HCT116 (cell line): ENCODE data around the gene ZNF12. TPM values are rescaled to one million over a fixed set of nuclear protein-coding genes. Genes with fewer than 3 reads are reported as not detected.
A peak's percentile ranks its signal among the peaks of the same experiment; 100 is the strongest.
"Not testable (repeated sequence)": the region's sequence is repeated elsewhere in the genome, so short reads cannot be mapped to it uniquely, and the experiment has no call there.

Experiments used
- ATAC-seq: fragments of 200-7000 bp; cut with Tn5 transposase; 2 replicates; pipeline ENCODE4 v1.9.1; 2020; ENCODE audit warnings: mild to moderate bottlenecking, moderate library complexity
- BruUV-seq: library from RNA; stranded (reverse); fragments of 400-500 nt; replicated peaks from 2 replicates; lab custom pipeline; 2021; lab: Mats Ljungman, UMichigan
- CTCF ChIA-PET: fragments of 300-600 bp; sonication (Branson Sonifier 250); formaldehyde crosslinking; loops from one replicate; lab custom pipeline; 2021; ENCODE audit warnings: antibody characterized with exemption; lab: Charles Lee
- POLR2A ChIA-PET: fragments of 300-600, 350-600 bp; sonication (Branson Sonifier 250); formaldehyde crosslinking; loops from one replicate; lab custom pipeline; 2021; ENCODE audit warnings: antibody characterized with exemption; lab: Charles Lee
- RAD21 ChIA-PET, 2 experiments: fragments of 300-600 bp; sonication (Branson Sonifier 250); formaldehyde crosslinking; loops; one replicate each; lab custom pipeline; 2023; ENCODE audit warnings: low total read pairs in 2 of 2; ENCODE audit not compliant: uncharacterized antibody in 2 of 2, unreplicated experiment in 2 of 2, low non-redundant PET in 1 of 2; lab: Charles Lee
- DNase-seq: peaks from one replicate; pipeline ENCODE4 v3.0.0-alpha.2; 2010; ENCODE audit warnings: low read depth, low spot score
- H2AFZ ChIP-seq: fragments of 200-600 bp; shearing (Covaris generic), sonication (generic); 2 replicates; pipeline ENCODE4 v1.6.1; 2017; ENCODE audit warnings: low read depth, mixed run types, mixed read lengths, antibody characterized with exemption, low read length; ENCODE audit not compliant: poor library complexity, severe bottlenecking
- H3K27ac ChIP-seq: 2 replicates; pipeline ENCODE4 v1.5.1; 2012; ENCODE audit warnings: low read depth, low read length
- H3K27me3 ChIP-seq: fragments of 200-600 bp; sonication (generic); 2 replicates; pipeline ENCODE4 v1.6.1; 2016; ENCODE audit warnings: mixed run types, low read length, mixed read lengths; ENCODE audit not compliant: insufficient read depth
- H3K36me3 ChIP-seq, 2 experiments: fragments of 200-500 bp in 1 of 2; fragments of 200-600 bp in 1 of 2; sonication (Bioruptor generic) in 1 of 2; sonication (generic) in 1 of 2; 2 replicates each; pipeline versions ENCODE4 v1.5.1 to v1.6.1; 2014 to 2016; ENCODE audit warnings: low read length in 2 of 2, inconsistent platforms in 1 of 2, mixed read lengths in 1 of 2, mixed run types in 1 of 2; ENCODE audit not compliant: insufficient read depth in 2 of 2, control insufficient read depth in 1 of 2
- H3K4me1 ChIP-seq, 2 experiments: fragments of 200-600 bp in 1 of 2; sonication (generic) in 1 of 2; 2 replicates each; pipeline versions ENCODE4 v1.5.1 to v1.6.1; 2012 to 2017; ENCODE audit warnings: low read length in 2 of 2, inconsistent platforms in 1 of 2, mild to moderate bottlenecking in 1 of 2, mixed read lengths in 1 of 2, mixed run types in 1 of 2, moderate library complexity in 1 of 2; ENCODE audit not compliant: insufficient read depth in 2 of 2, control insufficient read depth in 1 of 2
- H3K4me2 ChIP-seq: fragments of 200-600 bp; sonication (generic); 2 replicates; pipeline ENCODE4 v1.6.1; 2017; ENCODE audit warnings: mixed run types, low read length, mixed read lengths
- H3K4me3 ChIP-seq, 2 experiments: fragments of 200-600 bp in 1 of 2; sonication (generic) in 1 of 2; replicated peaks in 1 of 2; 2 replicates each; pipeline ENCODE4 v1.5.1; 2011 to 2016; ENCODE audit warnings: low read length in 2 of 2, control low read depth in 1 of 2, low read depth in 1 of 2, mild to moderate bottlenecking in 1 of 2, mixed read lengths in 1 of 2, mixed run types in 1 of 2
- H3K79me2 ChIP-seq: fragments of 200-600 bp; sonication (generic); 2 replicates; pipeline ENCODE4 v1.6.1; 2017; ENCODE audit warnings: mild to moderate bottlenecking, mixed run types, low read length, moderate library complexity, mixed read lengths; ENCODE audit not compliant: insufficient read depth
- H3K9ac ChIP-seq: fragments of 200-600 bp; sonication (generic); 2 replicates; pipeline ENCODE4 v1.6.1; 2016; ENCODE audit warnings: low read length, mixed read lengths
- H3K9me2 ChIP-seq: fragments of 200-600 bp; sonication (generic), shearing (Covaris generic); 2 replicates; pipeline ENCODE4 v1.6.1; 2017; ENCODE audit warnings: mixed run types, mild to moderate bottlenecking, moderate library complexity; ENCODE audit not compliant: insufficient read depth
- H3K9me3 ChIP-seq, 2 experiments: fragments of 200-500 bp in 1 of 2; fragments of 200-600 bp in 1 of 2; sonication (Bioruptor generic) in 1 of 2; sonication (generic) in 1 of 2; 2 replicates each; pipeline ENCODE4 v1.6.1; 2014 to 2017; ENCODE audit warnings: low read length in 2 of 2, mixed read lengths in 2 of 2, inconsistent platforms in 1 of 2, low read depth in 1 of 2, mild to moderate bottlenecking in 1 of 2, mixed run types in 1 of 2, moderate library complexity in 1 of 2; ENCODE audit not compliant: control insufficient read depth in 1 of 2, insufficient read depth in 1 of 2
- H4K20me1 ChIP-seq: fragments of 200-600 bp; sonication (generic), shearing (Covaris generic); 2 replicates; pipeline ENCODE4 v1.6.1; 2017; ENCODE audit warnings: mixed run types, mild to moderate bottlenecking, moderate library complexity; ENCODE audit not compliant: insufficient read depth
- ATF3 ChIP-seq: IDR thresholded peaks from 2 replicates; pipeline ENCODE4 v1.6.1; 2012
- EZH2 ChIP-seq: fragments of 200-600 bp; sonication (generic); IDR thresholded peaks from 2 replicates; pipeline ENCODE4 v1.6.1; 2017; ENCODE audit warnings: antibody characterized with exemption, mixed run types
- FOSL1 ChIP-seq: IDR thresholded peaks from 2 replicates; pipeline ENCODE4 v1.6.1; 2012; ENCODE audit warnings: low read depth
- POLR2AphosphoS5 ChIP-seq: IDR thresholded peaks from 2 replicates; pipeline ENCODE4 v1.6.1; 2011; ENCODE audit warnings: mild to moderate bottlenecking, low read depth, low read length, moderate library complexity
- REST ChIP-seq: IDR thresholded peaks from 2 replicates; pipeline ENCODE4 v1.6.1; 2012; ENCODE audit warnings: low read depth
- SRF ChIP-seq: IDR thresholded peaks from 2 replicates; pipeline ENCODE4 v1.6.1; 2012; ENCODE audit warnings: low read depth
- ZNF274 ChIP-seq: fragments of 200-500 bp; sonication (Bioruptor generic); IDR thresholded peaks from 2 replicates; pipeline ENCODE4 v1.6.1; 2014; ENCODE audit warnings: mild to moderate bottlenecking, low read depth, low read length, inconsistent platforms
- intact Hi-C: fragments of 100-400 bp; cut with micrococcal nuclease; formaldehyde crosslinking; loops from 2 replicates; pipeline ENCODE4 v1.10.0; 2022
- total RNA-seq: library from RNA; stranded (reverse); gene quantifications from one replicate; pipeline ENCODE4 v1.2.1, GENCODE V29; 2021; ENCODE audit not compliant: unreplicated experiment

The ZNF12 gene
- total RNA-seq, 1 experiment from 2014 or later = 19.0 TPM

GRCh38 chr7:6729492-6730342 lies 23.0 kb upstream of the ZNF12 start (continued):
- TF ChIP-seq EZH2 = no peak
- no peak for TF ChIP-seq FOSL1
- no peak for TF ChIP-seq SRF
- TF ChIP-seq REST = no peak
- TF ChIP-seq POLR2AphosphoS5 = peak; percentile 89
- TF ChIP-seq ZNF274 = no peak
- no peak for TF ChIP-seq ATF3

- H3K9me3 ChIP-seq, ATAC-seq, POLR2A ChIA-PET, DNase-seq, CTCF ChIA-PET, RAD21 ChIA-PET, H3K9me2 ChIP-seq, H4K20me1 ChIP-seq, H3K27me3 ChIP-seq, H3K36me3 ChIP-seq: not testable (repeated sequence)
- Histone ChIP-seq H2AFZ (peak overlapping the region; percentile 55), H3K9ac (peak overlapping the region; percentile 94), H3K4me2 (peak overlapping the region; percentile 69), H3K4me1 (peaks cover 18 to 21% of the 10 kb centered on the region in 2 experiments), H3K79me2 (peaks cover 38% of the 10 kb centered on the region), H3K27ac (peak overlapping the region; percentile 79), H3K4me3 (peak overlapping the region; percentile 86 to 91)
- TSS peak; percentile 95 for BruUV-seq
- intact Hi-C loops = loop anchor here (5.0 kb wide), 1 partner anchor 128 kb away; no protein-coding TSS in a partner anchor
These were observed 22.2 kb upstream of the ZNF12 start for GRCh38 chr7:6728893-6729491.
